Stomach (tissue), 4 donors: ENCODE measurements around the gene SBF2.

Experiments used
- POLR2A ChIP-seq, 4 donors: fragments of 450-650 bp; IDR thresholded peaks; one replicate each; pipeline ENCODE4 v1.6.1; 2016; ENCODE audit warnings: antibody characterized with exemption in 4 of 4, control low read depth in 2 of 4, mild to moderate bottlenecking in 1 of 4, moderate library complexity in 1 of 4
- TF ChIP-seq, protein P1 (sequence below), 7 experiments: fragments of 450-650 bp in 4 of 7; fragments of 200-600 bp in 3 of 7; sonication (generic) in 3 of 7; IDR thresholded peaks; one replicate each; pipeline ENCODE4 v1.5.1; 2016 to 2019; ENCODE audit warnings: antibody characterized with exemption in 7 of 7, control low read depth in 2 of 7, mild to moderate bottlenecking in 1 of 7

DNA sequence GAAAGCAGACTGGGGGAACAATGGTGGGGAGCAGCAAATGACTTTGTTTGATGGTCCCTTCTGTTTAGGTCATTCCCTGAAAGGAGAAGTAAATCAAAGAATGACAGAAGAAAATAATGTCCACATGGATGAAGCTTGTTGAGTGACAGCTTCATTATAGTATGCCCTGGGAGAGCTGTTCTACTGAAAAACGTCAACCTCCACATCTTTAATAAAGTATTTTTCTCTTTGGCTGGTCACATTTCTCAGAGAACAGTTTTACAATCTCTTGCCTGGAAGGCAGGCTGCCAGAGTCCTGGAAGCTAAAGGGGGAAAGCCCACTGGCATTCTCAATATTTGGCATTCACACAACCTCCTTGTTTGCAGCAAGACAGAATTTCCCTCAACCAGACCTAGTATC, 342.2 kb downstream of the SBF2 start:
- TF ChIP-seq, protein P1, sequence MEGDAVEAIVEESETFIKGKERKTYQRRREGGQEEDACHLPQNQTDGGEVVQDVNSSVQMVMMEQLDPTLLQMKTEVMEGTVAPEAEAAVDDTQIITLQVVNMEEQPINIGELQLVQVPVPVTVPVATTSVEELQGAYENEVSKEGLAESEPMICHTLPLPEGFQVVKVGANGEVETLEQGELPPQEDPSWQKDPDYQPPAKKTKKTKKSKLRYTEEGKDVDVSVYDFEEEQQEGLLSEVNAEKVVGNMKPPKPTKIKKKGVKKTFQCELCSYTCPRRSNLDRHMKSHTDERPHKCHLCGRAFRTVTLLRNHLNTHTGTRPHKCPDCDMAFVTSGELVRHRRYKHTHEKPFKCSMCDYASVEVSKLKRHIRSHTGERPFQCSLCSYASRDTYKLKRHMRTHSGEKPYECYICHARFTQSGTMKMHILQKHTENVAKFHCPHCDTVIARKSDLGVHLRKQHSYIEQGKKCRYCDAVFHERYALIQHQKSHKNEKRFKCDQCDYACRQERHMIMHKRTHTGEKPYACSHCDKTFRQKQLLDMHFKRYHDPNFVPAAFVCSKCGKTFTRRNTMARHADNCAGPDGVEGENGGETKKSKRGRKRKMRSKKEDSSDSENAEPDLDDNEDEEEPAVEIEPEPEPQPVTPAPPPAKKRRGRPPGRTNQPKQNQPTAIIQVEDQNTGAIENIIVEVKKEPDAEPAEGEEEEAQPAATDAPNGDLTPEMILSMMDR (IDR thresholded peaks at IDR 0.05): no peak
- no peak for TF ChIP-seq POLR2A (IDR thresholded peaks at IDR 0.05)
